GM19463 (cell line): Measurements from ENCODE around the gene CRYBG1.

Source experiments
- ATAC-seq: cut with Tn5 transposase; IDR thresholded peaks from one replicate; pipeline ENCODE4 v1.9.1; 2021; ENCODE audit warnings: mild to moderate bottlenecking, moderate library complexity; ENCODE audit not compliant: unreplicated experiment

The CRYBG1 gene

DNA sequence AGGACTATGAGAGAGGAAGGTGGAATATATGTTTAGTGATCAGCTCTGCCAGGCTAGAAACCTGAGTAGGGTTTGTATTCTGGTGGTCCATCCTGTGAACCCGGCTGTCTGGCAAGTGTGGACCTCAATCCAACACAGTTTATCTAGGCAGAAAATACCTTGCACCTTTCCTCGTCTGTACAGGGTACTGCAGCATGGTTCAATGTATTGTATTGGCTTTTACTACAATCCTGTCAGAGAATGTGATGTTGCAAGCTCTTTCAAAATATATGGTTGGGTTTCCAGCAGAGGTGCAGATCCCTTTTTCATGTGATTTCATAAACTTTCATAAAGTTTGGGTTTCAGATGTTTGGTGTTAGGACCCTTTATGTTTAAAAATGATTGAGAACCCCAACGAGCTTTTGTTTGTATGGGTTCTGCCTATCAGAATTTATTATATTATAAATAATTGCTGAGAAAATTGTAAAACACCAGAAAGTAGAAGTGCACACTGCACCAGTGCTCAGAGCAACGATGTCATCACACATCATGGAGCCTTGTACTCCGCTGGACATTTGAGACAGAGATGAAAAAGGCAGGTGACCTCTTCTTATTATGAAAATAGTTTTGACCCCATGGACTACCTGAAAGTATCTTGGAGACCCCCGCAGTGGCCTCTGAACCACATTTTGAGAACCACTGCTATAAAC, 162.2 kb downstream of the CRYBG1 start:
- no peak for ATAC-seq

DNA sequence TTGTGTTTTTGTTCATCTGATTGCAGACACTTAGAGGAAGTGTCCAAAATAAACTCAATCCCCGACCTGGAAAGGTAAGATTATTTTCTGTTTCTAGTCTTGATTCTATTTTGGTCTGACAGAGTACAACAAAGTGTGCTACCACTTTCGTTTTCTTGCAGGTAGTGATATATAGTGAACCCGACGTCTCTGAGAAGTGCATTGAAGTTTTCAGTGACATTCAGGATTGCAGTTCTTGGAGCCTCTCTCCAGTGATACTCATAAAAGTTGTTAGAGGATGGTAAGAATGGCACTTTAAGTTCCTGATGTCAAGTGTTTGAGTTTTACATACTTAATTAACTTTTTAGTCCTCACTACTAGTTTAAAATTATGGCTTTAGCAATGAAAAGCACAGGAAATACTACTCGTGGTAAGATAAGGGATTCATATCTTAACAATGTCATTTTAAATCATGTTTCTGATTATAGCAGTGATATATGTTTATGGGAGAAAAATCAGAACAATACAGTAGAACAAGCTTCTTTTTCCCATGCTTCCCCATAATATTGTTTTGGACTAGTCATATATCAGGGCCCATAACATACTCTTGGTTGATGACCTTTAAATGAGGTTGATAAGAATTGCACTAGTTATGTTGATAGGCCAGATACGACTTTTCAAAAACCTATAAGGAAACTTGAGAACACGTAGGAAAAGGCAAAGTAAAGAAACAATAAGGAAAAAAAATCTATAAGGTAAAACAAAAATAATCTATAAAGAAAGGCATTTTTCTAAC, 164.8 kb downstream of the CRYBG1 start:
- ATAC-seq = peak; percentile 32

DNA sequence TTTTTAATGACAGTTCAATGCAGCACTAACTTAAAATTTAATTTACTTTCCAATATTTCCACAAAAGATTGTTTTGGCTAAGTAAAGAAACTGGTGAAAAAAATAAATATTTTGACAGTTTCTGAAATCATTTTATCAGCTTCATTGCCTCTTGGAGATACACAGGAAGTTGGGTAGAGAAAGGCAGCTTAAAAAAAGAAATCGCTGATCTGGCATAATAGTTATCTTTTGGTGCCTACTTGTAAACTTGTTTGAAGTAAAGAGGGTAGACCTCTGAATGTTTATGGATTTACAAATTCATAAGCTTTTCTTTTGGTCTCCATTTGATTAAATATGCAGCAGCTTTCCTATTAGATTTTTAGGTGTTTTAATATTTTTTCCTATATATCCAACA, 165.4 kb downstream of the CRYBG1 start:
- no peak for ATAC-seq

DNA sequence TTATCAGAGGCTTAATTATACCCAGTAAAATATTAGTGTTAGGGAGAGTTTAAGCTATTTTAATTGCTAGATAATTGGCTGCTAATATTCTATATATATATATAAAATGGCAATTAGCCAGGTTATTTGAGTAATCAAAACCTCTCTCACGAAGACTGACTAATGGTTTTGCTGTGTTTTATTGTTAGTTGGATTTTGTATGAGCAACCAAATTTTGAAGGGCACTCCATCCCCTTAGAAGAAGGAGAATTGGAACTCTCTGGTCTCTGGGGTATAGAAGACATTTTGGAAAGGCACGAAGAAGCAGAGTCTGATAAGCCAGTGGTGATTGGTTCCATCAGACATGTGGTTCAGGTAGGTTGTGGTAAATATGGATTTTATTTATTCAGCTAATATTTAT, 166.6 kb downstream of the CRYBG1 start:
- ATAC-seq = no peak

DNA sequence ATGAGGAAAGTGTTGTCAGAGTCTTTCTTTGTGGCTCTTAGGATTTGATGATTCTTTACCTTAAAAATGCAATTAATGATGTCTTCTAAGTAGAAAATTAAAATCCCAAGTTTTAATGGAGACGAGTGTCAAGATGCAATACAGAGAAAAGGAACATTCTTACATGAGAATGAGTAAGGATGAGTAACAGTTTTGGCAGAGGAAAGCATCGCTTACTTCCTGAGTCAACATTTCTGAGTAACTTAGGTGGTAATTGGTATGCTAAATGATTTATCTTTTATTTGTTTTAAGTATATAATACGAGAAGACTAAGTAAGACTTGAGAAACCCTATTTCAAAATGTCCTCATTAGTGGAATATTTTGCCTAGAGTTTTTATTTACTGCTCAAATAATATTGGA, 167.5 kb downstream of the CRYBG1 start:
- no peak for ATAC-seq

DNA sequence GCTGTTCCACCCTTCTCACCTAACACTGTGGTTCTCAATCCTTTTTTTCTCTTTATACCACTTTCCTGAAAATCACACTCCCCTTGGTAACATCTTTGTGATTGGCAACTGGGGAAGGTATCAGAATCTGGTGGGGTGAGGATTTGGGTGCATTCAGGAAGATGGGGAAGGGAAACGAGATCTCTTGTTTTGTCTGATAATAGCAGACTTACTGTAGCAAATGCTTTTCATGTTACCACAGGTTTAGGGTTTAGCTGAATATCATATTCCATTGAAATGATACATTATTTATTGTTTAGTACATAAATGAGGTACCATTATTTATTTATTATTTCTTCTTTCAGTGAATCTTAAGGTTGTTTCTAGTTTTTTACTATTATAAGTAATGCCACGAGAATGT, 168.0 kb downstream of the CRYBG1 start:
- ATAC-seq = no peak

DNA sequence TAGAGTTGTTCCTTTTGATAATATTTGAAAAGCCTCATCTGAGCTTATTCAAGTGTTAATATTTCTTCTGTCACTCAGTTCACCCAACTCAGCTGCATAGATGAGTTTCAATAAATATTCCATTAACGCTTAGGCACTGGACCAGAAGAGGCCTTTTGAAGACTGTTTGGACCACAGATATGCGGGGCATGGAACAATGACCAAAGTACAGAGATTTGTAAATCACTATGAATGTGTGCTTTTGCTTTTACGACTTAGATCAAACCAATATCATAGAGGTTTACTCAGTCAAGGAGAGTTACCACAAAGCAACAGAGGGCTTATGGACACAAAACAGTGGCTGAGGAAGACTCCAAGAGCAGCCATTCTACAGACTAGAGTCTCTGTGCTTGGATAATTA, 168.9 kb downstream of the CRYBG1 start:
- no peak for ATAC-seq

DNA sequence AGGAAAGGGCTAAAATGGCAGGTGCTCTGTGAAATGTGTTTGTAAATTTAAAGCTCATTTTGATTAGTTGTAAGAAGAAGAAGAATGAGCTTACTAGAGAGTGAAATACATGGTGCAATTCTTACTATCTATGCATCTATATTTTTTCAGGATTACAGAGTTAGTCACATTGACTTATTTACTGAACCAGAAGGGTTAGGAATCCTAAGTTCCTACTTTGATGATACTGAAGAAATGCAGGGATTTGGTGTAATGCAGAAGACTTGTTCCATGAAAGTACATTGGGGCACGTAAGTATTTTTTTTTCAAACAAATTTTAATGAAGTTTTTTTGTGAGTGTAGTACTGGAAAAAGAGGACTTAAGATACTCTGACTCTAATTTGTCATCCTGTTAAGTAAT, 169.5 kb downstream of the CRYBG1 start:
- ATAC-seq = no peak

DNA sequence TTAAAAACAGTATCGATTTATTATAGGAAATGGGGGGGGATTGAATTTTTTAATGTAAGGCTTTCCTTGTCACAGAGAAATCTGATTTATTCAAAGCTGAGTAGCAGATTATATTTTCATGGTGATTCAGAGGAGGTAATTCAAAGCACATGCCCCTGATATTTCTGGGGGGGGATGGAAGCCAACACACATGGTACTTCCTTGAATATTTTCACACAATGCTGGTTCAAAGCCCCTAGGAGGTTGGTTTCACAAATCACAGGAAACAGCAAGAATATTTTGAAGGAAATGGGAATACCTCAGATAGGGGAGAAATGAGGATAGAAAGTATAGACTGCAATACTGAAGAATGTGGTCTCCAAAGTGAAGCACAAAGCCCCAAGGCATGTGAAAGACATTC, 170.0 kb downstream of the CRYBG1 start:
- no peak for ATAC-seq

DNA sequence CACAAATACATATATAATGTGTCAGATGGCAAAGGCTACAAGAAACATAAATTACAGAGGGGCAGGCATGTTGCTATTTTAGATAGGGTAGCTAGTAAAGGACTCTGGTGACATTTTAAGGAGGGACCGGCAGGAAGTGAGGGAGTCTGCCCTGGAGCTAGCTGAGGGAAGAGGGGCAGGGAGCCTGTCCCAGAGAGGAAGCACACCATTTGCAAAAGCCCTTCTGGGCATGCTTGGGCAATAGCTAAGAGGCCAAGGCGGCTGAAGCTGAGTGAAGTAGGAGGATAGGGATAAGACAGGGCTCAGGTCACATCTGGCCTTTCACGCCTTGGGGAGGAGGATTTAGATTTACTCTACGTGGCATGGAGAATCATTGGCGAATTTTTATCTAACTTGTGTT, 172.5 kb downstream of the CRYBG1 start:
- no peak for ATAC-seq

DNA sequence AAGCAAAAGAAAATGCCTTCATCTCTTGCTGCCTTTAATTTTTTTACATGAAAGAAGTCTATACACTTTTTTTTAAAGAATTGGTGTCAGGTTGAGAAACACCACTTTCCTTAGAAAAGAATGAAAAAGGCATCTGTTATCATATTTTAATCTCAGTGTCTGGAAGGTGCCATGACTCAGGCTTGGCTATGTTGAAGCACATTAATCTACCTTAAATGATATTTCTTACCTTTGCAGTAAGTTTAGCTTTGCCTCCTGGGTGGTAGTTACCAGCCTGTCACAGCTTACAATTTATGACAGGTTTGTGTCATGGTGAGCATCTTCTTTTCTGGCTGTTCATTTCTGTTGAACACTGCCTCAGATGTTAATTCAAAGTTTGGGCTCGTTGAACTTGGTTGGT, 173.5 kb downstream of the CRYBG1 start:
- ATAC-seq = no peak

DNA sequence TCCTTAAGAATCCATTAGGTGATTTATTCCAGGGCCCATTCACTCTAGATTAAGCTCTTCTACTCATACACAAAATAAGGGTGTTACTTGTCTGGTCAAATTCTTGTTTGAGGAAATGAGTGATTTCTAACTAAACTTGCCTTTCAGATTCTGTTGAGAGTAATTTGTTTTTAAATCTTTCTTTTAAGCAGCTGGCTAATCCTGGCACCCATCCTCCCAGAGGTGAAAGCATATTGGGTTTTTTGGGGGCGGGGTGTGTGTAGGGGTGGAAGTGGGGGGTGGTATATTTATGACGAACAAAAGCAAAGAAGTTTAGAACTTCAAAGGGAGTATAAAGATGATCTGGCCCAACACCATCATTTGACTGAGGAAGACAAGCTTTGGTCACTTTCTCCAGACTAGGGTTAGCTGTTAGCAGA, 174.1 kb downstream of the CRYBG1 start:
- ATAC-seq = peak; percentile 52

DNA sequence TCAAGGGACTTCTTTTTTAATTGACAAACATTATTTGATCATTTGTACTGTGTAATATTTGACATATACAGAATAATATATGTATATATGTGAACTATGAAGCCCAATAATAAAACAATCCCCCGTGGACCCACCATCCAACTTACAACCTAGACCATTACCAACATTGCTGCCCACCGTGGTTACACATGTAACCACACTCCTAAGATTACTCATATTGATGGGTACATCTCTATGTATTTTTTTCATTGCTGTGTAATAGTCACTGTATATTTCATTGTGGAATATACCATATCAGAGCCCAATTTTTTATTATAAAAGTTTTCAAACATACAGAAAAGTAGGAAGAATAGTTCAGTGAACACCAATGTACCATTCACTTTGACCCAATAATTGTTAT, 174.5 kb downstream of the CRYBG1 start:
- ATAC-seq = no peak

DNA sequence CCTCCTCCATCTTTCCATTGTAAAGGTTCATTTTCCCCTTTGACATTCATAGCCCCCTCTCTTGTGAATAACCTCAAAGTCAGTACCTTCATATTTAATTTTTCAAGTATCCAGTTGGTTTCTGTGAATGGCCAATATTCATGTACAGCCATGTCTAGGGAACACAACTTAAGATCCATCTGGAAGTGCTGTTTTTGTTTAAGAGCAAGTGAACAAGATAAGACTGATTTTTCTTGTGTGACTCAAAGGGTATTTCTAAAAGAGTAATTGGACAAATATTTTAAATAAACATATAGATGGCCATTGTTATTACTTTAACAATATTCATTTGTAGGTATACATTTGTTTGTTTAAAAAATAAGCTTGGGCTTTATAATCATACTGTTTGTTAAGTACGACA, 175.8 kb downstream of the CRYBG1 start:
- no peak for ATAC-seq

DNA sequence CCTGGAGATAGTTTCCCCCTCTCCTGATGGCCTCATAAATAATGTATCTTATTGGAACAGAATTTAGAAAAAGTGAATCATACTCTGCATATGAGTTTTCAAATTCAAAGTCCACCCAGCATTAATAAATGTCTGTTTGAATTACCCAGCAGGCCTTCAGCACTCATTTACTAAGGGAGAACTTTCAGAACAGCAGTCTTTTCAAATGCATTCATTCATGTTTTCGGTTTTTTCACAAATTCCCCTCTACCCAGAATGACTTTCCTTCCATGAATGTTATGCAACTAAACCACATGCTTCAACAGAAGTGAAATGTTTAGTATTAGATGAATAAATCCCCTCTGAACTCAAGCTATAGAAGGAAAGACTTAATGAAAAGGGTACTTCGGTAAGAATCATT, 176.3 kb downstream of the CRYBG1 start:
- peak; percentile 47 for ATAC-seq

DNA sequence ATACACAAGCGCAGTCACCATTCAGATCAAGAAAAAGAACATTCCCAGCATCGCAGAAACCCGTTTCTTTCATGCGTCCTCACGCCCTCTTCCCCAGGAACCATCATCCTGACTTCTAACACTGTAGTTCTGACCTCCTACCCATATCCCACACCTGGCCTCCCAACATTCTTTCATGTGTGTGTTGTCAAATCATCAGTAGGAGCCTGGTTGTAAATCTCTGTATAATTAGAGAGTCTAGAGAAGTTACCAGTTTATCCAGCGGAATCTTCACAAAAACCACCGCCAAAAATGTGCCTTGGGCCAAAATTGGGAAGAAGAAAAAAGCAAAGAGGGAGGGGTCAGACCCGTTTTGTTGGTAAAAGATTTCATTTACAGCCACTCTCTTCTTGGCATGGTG, 177.1 kb downstream of the CRYBG1 start:
- ATAC-seq = no peak

DNA sequence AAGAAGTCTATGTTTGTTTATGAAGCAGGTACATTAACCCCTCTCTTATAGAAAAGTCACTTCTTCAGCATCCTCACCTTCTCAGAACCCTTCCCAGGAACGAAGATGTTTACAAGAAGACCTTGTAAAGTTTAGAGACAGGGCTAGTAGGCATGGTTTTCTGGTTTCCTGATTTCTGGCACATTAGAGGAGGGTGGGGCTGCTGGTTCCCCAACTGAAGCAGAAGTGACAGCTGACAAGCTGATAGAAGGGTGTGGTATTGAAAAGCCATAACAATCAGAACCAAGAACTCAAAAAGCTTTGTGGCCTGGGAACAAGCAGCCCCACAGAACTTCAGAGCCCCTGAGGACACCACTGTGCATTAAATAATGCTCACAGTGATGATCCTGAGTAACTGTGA, 177.6 kb downstream of the CRYBG1 start:
- no peak for ATAC-seq

DNA sequence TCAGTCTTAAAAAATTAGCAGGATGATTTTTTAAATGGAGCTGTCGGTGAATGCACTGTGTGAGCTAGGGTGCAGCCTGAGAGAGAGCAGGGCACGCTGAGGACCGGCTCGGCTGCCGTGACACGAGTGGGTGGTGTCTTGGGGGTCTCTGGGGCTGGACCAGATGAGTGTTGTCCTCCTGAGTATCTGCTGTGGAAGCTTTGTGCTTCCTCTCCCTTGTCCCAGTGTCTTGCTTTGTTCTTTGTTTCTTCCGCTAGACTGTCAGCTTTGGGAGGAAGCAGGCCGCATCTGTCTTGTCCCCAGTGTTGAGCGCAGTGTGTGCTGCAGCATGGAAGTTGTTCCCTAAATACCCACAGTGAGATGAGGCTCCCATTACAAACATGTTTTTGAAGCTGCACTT, 179.4 kb downstream of the CRYBG1 start:
- no peak for ATAC-seq

DNA sequence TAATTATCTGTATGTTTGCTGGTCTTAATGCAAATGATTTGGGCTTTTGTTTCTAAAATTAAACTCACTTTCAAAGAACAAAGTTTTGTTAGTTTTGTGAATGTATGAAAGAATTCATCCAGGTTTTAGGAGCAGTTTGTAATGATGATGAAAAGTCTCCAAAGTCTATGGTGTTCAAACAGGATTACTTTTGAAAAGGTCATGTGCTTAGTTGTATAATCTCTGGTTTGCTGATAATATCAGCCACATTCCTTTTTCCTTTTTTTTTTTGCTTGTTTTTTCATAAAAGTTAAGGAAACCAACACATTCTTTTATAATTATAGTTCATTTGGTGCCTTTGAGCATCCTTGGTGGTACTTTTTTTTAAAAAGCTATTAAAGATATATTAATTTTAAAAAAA, 179.9 kb downstream of the CRYBG1 start:
- no peak for ATAC-seq

DNA sequence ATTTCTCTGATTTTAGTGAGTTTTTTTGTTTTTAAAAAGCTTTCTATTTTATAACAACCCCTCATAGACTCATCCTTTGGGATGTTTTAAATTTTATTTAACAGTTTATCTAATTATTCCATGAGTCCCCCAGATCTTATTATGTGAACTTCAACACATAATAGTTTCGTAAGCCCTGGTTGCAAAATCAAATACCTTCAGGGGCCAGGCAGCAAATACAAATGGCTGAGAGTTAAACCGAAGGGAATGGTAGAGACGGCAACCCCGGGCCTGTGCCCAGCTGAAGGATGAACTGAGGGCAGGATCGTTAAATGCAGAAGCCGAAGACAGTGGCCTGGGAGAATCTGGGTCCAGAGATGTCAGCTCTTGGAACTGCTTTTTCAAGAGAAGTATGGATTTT, 180.4 kb downstream of the CRYBG1 start:
- no peak for ATAC-seq

DNA sequence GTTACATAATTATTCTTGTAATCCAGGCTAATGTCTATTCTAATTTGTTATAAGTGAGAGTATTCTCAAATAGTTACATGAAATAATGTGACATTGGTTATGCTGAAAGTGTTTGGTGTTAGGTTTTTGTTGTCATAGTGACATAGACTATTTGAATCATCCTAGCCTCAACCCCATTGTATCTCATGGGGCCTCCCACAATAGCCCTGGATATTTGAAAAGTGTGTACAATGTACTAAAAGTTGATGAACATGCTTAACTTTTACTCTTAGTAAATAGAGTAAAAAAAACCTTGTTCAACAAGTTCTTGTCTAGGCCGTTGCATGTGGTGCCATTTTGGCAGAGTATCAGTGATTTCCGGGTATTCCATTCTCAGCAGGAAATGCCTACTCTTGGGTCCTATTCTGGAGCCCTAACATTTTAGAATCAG, 185.8 kb downstream of the CRYBG1 start:
- ATAC-seq = no peak

DNA sequence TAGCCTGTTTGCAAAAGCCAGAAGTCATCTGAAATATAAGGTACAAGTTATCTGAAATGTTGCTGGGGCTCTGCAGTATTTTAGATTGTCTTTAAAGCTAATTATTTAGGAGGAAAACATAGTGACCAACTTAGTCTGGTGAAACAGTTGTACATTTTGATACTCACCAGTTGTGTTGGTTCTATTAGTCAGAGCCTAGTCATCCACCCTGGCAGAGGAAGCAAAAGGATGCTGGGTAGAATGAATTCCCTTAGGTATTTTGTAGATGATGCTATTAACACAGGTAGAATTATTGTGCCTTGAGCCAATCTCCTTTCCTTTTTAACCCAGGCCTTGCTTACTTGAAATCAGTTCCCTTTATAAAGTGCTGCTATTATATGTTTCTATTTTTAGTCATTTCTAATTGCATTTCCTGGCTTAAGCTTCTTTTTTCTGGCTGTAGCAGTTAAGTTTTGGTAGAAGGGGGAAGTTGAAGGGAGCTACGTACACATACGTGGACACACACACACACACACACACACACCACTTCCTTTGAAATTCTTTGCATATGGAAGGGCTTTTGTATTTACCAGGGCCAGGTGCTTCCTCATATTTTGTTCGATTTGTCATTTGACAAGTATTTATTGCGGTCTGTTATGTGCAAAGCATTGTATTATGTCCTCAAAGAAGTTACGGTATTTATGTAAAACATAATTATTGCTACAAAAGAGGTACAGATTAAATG, 186.3 kb downstream of the CRYBG1 start:
- ATAC-seq = no peak
